Stimulated activated CD8-positive, alpha-beta memory T cell treated with anti-CD3 and anti-CD28 coated beads, Interleukin-4, amount 100 ng/mL, for 48 hours (primary cell): ENCODE results near the gene HHAT.

ENCODE experiments used
- DNase-seq: peaks from one replicate; pipeline ENCODE4 v3.0.0-alpha.2; 2020

The HHAT gene

DNA sequence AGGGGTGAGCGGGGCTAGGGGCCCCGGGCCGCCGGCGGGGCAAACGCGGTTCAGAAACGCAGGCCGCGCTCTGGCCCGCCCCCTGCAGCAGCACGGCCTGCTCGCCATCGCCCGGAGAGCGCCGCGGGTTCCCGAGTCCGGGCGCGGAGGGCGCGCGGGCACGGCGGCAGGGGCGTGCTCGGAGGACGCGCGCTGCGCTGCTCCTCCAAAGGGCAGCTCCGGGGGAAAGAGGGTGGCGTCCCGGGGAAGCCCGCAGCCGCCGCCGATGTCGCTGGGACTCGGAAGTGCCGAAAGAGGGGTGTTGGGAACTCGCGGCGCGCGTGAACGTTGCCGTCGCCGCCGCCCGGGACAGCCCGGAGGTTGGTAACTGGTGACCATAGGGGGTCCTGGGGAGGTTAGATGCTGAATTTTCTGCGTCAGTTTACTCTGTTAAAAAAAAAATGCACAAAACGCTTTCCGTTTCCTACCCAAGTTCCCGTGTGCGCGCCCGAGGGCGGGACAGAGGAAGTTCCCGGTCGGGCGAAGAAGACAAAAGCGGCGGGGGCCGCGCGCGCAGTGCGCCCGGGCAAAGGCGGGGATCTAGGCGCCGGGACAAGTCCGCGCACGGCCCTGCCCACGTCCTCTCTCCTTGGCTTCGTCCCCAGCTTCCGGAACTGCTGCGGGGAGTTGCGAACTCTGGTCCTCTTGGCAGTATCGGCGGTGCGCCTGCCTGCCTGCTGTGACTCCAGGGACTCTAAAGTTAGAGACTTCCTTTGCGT lies at the start of gene HHAT:
HHAT (plus strand) TSS at position 157 of the 758 bp plus-strand sequence. CDS start 20,074 bp downstream, outside the sequence.
- DNase-seq = peak; percentile 71

DNA sequence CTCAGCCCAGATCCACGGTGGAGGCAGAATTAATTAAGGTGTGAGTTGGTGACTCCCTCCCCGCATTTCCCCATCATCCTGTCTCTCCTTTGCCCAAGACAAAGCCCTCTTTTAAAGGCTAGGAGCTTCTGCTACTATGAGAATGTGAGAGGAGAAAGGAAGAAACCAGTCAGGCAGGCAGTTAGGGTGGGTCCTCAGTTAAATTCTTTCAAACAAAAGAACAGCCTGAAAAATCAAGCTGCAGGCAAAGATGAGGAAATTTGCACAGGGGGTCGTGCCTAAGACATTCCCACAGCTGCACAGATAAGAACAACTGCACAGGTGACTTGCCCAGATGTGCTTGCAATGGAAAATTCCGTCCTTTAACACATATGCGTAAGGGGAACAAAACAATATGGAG lies 48.5 kb upstream of the HHAT start:
- DNase-seq = no peak

DNA sequence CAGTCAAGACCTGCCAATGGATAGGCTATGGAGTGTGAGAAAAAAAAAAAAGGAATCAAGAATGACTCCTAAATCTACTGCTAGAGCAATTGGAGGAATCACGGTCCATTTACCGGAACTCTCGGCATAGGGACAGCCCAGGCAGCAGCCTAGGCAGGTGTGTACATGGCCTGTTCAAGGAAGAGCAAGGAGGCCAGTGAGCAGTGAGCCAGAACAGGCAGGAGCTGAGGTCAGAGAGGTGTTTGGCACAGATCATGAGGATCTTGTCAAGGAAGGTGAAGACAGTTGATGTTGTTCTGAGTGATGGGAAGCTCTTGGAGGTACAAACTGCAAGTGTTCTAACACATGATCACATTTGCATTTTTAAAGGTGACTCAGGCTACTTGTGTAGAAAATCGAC lies 40.6 kb upstream of the HHAT start:
- DNase-seq = no peak

DNA sequence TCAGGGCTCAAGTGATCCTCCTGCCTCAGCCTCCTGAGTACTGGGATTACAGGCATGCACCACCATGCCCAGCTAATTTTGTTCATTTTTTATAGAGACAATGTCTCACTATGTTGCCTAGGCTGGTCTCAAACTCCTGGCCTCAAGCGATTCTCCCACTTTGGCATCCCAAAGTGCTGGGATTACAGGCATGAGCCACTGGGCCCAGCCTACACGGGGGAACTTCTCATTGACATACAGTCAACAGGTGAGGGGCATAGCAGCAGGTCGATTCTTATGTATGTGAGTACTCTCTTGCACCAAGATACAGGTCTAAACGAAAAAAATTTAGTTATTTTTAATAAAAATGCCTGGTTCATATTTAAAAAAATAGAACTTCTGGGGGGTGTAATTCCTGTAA lies 39.5 kb upstream of the HHAT start:
- no peak for DNase-seq

DNA sequence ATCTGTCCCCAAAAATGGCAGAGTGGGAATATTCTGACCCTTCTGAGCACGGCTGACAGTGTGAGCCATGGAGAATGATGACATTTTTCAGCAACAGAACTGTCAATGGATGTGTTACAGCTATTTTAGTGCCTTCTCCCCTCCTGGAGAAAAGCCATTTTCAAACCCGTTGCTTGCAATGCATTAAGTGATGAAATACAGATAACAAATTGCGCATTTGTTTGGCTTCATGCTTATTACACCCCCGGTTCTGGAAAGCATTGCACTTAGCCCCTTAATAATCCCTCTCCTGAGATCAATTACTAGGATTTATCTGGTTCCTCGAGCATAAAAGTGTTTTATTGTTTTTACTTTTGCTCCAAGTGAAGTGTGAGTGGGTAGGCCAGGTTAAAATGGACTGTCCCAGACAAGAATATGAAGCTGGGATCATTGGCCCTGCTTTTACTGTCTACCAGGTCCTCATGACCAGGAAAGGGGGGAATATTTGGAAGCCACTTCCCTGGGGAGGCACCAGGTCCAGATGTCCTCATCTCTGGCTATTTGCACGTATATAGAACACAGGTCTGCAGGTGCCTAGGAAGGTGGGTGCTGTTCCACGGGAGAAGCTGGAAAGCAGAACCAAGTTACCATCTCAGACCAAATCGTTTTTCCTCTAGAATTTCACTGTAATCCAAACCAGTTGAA lies 37.5 kb upstream of the HHAT start:
- no peak for DNase-seq

DNA sequence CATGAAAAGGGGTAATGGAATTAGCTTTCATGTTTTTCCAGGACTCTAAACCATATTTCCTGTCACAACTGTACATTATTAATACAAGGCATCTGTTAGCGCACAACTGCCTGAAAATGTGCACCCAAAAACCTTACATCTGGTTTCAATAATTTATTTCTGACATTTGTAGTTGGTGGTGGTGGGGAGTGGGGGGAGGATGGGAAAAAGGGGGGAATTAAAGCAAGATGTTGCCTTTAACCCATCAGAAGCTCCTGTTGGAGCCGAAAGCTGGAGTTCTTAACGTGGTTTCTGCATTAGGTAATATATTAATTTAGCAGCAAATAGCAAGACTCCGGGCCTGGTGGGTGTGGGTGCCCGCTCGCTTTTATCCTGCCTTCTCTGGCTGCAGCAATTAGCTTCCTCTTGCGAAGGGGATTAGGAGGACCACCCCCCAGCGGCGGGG lies 36.9 kb upstream of the HHAT start:
- no peak for DNase-seq

DNA sequence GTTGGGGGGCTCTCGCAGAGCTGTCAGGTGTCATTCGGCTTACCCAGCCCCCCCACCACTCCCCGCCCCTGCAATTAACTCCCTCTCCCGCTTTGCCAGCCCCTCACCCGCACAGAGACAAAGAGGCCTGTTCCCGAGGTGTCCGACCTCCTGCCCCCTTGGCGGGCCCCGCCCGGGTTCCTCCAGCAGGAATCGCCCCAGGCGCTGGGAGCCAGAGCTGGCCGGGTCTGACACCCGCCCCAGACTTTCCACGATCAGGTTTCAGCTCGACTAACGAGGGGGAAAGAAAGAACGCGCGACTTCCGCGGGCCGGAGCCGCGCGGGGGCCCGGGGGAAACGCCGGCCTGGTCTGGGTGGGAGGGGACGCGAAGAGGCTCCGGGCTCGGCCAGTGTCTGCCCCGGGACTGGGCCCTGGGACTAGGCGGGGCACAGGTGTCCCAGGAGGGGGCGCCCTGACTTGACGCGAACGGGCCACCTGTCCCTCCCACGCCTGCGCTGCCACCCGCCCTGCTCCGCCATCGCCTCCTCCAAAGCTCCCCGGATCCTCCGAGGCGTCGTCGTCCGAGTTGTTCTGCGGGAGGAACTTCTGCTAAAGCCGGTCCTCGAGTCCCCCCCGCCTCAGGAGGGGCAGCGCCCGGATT lies 36.4 kb upstream of the HHAT start:
- DNase-seq = peak; percentile 64

DNA sequence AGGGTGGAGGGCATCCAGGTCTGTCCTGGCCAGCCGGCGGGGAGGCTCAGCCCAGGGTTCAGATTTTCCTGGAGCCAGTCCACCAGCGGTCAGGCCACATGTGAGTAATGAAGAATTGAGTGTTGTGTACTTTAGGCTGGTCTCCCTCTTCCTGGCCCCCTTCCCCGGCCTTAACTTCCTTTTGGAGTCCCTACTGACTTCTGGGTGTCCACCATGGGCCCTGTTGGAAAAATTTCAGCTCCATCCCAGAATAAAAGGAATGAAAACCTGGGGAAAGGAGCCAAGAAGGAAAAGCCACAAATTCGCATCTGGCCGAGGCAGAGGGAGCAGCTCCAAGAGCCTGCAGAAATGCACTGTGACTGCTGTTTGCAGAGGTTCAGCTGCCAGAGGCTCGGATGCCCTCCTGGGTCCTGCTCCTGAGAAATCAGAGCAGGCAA lies 35.5 kb upstream of the HHAT start:
- no peak for DNase-seq

DNA sequence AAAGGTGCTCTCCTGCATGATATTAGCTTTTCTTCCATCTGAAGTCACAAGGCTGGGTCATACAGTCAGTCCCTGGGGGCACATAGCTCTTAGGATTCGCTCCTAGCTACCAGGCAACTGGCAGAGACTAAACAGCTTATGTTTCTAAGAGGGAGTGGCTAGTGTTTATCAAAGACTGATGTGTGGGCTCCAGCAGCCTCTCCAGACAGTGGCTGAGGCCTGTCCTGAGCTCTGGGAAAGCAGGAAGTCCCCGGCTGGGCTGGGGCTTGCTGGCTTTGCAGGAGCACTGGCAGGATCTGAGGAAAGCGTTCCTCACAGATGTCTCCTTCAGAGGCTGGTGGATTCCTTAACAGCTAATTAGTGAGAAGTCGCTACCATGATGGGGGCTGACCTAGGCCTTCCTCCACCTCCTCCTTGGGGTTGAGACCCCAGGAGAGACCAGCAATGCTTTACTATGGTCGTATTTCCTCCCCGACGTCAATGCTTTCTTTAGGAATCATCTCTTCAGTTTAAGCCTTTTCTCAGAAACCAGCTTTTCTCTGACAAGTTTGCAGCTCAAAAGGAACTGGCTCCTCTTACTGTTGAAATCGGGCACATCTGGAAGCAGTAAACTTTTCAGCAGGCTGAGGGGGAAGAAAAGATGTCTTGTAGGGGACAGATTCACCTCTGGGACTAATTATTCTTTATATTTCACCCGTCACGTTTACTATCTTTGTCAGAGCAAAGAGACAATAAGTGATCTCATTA lies 33.5 kb upstream of the HHAT start:
- DNase-seq = no peak

DNA sequence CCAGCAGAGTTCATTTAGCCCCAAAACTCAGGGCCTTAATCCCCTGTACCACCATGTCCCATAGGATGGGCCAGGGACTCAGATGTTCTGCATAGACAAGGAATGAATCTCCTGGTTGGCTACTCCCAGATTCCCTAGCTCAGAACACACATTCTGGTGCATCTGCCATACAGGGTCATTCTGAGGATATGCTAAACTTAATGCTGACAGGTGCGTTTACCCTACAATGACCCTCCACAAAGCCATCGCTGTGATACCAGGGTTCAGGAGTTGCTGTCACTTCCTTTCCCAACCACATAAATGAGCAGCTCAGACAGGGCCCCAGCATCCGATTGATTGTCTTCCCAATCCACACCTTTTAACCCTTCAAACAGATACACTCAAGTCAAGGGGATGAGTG lies 32.0 kb upstream of the HHAT start:
- no peak for DNase-seq

DNA sequence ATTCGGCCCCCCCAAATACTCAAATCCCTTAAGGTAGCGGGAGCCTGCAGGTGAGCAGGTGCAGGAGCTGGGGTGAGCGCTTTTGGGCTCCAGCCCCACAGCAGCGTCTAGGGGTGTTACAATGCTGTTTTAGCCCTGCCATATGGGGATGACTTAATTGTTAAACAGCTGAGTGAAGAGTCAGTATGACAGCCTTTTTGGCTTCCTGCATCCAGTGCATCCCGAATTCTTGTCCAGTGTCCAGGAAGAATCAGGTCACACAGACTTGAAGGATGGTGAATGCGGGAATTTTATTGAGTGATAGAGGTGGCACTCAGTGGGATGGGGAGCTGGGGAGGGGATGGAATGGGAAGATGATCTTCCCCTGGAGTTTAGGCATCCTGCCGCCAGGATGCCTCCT lies 30.4 kb upstream of the HHAT start:
- no peak for DNase-seq

DNA sequence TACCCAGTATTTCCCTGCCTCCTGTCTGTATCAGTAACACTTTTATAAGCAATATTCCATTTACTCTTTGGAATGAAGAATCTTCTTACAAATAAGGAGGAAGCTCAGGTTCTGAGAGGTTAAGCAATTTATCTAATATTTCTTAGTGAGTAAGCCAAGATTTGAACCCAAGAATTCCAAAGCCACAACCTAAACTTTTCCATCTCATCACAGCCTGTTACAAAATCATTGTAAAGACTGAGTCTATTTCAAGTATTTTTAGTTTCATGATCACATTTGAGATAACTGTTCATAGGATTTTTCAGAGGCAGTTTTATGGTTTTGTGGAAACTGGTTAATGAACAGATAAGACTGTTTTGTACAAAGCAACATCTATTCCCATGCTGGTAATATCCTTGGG lies 29.8 kb upstream of the HHAT start:
- no peak for DNase-seq

DNA sequence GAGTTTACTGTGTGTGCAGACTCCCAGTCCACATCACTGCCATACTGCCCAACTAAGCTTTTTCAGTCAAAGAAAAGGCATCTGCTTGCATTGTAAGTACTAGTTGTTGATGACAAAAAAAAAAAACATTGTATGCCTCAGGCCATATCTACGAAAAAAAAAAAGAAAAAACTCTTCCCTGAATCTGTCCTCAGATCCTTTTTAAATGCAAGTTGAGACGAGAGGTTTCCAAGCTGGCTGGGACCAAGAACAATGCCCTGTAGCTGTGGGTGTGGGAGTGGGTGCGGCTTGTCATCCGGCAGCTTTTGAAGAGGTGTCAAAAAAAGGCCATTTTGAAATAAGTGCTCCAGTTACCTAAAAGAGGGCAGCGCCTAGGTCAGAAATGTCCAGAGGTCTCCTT lies 29.2 kb upstream of the HHAT start:
- DNase-seq = no peak

DNA sequence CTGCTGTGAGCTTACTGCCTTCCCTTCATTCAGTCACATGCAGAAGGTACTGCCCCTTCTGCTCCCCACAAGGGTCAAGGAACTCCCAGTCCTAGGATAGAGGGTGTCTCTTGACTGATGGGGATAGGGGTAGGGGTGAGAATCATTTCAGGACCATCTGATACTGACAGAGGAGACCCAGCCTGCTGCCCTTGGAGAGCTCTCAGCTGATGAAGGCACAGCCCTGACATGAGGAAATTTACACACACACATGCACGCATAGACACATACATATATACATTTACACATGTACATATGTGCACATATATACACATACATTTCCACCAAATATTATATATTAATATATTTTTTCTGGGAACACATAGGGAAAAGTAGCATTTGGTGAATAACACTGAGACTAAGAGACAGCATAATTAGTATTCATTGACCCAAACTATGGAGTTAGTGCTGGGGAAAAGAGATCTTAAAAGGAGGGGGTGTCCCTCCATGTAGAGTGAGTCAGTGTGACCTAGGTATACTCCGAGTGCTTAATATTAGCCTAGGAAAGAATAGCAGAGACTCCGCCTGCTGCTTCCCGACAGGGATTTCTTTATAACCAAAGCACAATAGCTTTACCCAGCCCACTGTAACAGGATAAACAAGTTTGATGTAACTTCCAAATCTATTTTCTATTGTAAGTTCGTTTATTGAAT lies 27.6 kb upstream of the HHAT start:
- no peak for DNase-seq

DNA sequence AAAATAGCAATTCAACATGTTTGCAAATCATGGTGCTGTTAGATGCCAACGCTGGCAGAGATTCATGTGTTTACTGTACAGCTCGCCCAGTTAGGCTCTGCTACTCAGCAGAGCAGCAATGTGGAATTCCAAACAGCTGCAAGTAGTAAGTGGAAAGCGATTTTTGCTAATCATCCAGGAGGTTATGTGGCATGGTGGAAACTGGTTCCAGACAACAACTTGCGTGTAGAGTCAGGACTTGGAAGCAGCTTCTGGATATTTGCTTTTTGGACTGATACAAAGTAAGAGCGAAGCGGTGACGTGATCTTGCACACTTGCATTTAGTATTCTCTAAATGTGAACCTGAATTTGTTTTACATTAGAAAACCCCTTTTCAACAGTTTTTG lies 27.1 kb upstream of the HHAT start:
- DNase-seq = no peak

DNA sequence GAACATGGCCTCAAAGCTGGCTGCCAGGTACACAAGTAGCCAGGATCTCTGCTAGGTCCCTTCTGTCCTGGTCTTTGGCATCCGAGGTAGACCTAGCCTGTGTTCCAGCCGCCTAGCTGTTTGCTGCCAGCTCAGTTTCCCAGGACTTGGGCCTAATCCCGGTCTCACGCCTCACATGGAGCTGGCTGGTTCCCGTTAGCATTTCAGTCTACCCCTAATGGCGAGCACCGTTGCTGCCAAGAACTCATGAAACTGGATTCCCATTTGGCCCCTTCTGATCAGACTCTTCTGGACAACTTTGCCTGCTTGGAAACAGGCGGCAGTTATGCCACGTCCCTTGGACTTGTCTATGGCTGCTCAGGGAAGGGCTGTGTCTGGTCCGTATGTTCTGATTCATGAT lies 26.2 kb upstream of the HHAT start:
- DNase-seq = no peak

DNA sequence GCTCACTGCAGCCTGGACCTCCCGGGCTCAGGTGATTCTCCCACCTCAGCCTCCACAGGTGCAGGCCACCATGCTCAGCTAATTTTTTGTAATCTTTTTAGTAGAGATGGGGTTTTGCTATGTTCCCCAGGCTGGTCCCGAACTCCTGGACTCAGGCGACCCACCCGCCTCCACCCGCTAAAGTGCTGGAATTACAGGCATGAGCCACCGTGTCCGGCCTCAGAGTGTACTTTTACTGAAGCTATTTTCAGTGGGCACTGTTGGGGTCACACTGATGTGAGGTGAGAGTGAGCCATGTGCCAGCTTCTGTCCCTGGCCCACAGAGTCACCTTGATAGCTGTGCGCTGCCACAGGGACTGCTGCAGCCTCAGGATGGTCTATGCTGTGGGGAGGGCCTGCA lies 25.3 kb upstream of the HHAT start:
- no peak for DNase-seq

DNA sequence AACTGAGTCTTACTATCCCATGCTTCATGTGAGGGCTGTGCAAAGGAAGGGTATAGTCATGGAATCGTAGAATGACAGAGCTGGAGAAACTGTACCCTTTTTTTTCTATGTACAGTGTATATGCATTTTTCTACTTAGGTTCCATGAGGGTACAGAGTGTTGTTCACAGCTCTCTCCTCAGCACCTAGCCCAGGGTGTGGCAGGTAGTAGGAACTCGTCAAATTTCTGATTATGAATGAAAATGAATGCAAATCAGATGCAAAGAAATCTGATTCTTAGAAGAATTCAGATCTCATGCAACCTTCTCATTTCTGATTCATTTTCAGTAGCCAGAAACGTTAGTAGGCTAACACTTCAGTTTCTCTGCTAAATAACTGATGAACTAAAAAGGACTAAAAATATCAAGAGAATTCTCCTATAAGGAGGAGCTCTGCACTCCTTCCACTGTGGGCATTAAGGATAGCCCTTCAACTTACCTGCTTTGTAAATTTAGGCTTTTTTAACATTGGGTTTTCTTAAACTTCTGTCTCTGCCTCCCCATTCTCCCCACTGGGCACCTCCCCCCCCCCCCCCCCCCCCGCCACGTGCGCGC lies 18.0 kb upstream of the HHAT start:
- DNase-seq = no peak

DNA sequence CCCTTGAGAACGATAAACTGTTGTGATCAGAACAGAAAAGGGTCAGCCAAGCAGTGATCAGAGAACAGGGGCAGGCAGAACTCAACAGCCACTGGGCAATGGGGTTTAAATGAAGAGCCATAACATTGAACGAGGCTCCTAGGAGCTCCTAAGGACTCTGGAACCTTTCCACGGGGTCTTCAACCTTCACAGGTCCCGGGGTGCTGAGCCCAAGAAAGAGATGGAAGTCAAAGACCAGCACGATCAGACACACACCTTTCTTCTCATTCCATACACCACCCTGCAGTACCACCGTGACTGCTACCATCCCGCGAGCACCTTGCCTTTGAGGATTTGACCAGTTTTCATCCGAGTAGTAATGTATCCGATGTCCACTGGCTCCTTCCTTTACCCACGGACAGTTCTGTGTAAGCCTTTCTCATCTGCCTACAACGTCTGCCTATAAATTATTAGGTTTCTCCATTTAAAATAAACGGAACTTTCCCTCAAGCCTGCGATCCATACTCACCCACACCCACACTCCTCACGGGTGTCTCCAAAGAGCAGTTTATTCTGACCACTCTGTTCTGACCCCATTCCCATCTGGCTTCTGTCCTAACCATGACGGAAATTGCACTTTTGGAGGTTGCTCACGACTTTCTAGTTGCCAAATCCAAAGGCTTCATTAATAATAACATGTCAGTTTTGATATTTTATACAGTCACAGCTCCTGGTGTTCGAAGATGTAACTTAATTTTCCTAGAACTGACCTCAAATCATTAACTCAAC lies 16.8 kb upstream of the HHAT start:
- DNase-seq = no peak

DNA sequence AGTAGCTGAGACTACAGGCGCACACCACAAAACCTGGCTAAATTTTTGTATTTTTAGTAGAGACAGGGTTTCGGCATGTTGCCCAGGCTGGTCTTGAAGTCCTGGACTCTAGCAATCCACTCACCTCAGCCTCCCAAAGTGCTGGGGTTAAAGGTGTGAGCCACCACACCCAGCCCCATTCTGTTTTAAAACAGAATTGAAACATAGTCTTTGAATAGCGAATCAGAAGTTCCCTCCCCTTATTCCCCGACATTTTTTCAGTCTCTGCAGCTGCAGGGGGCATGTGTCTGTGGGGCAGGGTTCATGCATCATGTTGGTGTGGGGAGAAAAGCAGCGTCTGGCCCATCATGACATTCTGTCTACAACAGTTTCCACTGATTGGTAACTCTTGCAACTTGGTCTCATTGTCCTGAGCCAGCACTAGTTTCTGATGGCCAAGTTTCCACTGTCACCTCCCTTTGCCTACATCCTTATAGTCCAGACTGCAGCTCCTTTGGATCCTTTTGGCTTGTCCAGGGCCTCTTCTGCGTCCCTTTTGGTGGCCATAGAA lies 15.6 kb upstream of the HHAT start:
- DNase-seq = no peak

DNA sequence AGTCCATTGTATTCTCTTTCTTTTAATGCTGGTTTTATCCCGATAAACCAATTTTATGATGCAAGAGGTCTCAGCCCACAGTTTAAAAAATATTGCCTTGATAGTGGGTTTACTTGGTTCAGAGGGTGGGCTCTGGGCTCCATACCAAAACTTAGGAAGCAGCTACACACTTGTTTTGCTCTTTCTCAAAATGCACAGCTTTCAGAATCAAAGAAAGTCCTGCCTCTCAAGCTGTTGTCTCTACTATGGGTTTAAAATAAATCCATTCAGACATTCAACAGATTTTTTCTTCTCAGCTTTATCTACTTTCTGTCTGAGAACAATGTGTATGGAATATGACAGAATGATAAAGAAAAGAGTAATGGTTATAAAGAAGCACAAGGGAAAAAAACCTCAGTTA lies 14.8 kb upstream of the HHAT start:
- no peak for DNase-seq
